ENCODE data around the gene PGGT1B.
A peak's percentile ranks its signal among the peaks of the same experiment; 100 is the strongest.

PGGT1B gene

DNA sequence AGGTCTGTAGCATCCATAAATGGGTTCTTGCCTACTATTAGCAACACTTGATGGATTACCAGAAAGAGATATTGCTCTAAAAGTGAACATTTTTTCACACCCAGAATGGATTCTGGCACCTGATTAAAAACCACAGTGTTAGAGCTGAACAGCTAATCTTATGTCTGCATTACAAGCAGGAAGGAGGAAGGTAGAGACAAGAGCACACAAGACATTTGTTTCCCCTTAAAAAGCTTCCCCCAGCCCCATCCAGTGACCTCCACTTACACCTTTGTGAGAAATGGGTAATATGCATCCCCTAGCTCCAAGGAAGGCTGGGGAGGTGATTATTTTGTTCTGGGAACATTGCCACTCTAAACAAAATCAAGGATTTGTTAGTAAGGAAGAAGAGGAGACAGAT, 80.9 kb downstream of the PGGT1B start:
- DNase-seq (ENCODE audit: low read depth in 1 of 2, low spot score in 1 of 2) = no peak

DNA sequence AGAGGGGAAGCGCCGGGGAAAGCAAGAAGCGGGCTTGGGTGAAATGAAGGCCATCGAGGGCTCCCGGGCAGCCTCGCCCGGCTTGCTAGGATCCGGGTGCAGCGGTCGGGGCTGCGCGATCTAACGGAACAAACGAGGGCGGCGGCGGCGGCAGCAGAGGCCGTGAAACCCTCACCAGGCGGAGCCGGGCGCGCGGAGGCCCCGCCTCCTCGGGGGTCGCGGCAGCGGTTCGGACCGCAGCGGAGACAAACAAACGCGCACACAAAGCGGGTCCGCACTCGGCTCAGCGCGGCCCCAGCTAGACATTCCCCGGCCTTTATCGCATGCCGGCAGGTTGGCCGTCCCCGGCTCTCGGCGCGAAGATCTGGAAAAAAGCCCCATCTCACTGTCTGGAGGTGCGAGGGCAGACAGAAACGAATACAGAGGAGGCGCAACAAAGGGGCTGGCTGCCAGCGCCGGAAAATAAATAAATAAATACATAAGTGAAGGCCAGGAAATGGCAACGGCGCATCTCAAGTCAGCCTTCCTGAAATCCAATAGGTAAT, 82.4 kb downstream of the PGGT1B start:
- no peak for DNase-seq (ENCODE audit: low read depth in 1 of 2, low spot score in 1 of 2)

DNA sequence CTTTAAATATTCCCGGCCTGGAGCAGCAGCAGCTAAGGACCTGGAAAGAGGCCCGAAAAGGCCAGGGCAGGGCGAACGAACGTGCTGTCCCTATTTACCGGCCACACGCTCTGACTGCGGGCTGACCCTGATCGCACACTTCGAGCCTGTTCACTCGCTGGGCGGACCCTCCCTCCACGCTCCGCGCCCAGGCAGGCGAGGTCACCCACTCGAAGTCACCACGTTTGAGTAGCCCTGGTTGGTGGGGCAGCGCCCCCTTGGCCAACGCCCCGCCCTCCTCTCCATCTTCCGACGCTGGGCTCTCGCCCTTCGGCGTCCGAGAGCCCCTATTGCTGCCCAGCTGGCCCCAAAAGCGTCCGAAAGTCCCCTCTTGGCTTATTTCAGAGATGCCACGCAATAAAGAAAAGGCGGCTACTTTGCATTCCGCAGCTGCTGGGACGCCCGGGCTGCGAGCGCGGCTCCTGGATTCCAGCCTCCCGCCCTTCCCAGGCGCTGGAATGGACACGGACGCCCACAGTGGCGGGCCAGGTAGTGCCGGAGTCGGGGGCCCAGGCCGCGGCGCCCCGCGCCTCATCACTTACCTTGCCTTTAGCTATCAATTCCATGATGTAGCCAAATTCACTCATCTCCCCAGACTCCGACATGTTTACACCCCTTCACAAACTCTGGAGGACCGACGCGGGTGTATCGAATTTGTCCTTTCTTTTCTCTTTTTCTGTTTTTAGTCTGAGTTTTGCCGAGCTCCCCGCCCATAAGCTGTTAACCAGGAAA, 83.1 kb downstream of the PGGT1B start:
- no peak for DNase-seq (ENCODE audit: low read depth in 1 of 2, low spot score in 1 of 2)

DNA sequence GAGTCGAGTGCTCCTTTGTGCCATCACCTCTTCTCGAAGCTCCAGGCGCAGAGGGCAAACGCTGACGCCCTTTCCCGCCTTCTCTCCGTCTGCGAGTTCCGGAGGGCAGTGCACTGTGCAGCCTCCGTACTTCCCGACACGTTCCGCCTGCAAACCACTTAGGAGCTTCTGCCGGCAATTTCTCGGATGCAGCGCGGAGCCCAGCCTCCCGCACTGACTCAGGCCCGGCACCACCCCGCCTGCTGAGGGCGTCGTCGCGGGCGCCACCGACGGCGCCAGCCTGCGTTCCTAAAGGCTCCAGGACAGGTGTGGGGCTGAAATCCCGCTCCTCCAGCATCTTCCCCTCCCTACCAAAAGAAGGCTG, 83.7 kb downstream of the PGGT1B start:
- no peak for DNase-seq (ENCODE audit: low read depth in 1 of 2, low spot score in 1 of 2)

DNA sequence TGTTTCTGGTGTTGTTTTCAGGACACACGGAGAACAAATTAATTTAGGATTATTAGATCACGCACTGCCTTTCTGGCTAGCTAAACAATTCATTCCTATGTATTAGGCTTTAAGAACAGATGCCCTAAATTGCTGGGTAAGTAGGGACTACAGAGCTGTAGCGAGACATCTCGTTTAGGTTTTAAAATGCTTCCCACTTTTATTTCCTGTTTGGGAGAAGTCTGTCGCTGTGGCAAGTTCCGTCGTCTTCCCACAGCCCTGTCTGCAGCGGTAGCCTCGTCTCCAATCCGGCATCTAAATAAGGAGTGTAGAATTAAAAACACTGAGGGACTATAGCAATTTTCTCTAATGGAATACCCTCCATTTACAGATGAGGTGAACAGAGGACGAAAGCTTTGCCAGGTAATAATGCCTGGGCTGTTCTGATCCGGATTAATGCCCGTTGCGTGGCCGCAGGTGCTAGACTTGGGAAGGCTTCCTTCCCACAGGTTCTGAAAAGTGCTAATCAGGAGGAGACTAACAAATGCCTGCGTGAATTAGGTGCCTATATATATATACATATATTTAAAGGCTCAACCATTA, 91.7 kb downstream of the PGGT1B start:
- DNase-seq (ENCODE audit: low read depth in 1 of 2, low spot score in 1 of 2) = no peak

DNA sequence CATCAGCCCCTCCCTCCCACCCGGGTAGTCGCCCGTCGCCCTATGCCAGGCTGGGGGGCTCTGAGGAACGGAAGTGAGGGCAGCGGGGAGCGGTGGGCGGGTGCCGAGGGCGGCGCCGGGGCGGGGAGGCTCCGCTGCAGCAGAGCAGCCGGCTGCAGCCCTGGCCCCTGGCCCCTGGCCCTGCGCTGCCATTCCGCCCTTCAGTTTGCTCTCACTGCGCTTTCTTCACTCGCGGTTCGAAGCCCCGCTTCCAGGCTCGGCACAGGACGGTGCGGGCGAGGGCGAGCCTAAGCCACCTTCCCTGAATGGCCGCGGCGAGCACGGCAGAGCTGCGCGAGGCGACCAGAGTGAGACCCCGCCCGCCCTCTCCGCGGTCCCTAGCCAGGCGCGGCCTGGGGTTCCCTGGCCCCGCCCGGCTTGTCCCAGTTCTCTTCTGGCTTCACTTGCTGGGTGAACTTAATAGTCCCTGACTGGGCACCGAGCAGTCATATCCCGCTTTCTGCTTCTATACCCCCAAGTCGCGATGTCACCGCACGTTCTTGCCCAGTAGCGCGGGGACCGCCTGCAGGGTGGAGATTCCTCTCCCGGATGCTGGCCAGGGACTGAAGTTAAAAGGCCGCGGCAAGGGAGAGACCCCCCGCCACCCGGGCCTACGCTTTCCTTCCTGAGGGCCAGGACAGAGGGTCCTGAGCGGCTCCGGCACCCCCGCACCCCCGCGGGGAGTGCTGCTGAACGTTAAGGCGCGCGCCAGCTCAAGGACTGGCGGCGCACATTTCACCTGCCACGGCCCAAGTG, 92.3 kb downstream of the PGGT1B start:
- DNase-seq (ENCODE audit: low read depth in 1 of 2, low spot score in 1 of 2) = no peak

DNA sequence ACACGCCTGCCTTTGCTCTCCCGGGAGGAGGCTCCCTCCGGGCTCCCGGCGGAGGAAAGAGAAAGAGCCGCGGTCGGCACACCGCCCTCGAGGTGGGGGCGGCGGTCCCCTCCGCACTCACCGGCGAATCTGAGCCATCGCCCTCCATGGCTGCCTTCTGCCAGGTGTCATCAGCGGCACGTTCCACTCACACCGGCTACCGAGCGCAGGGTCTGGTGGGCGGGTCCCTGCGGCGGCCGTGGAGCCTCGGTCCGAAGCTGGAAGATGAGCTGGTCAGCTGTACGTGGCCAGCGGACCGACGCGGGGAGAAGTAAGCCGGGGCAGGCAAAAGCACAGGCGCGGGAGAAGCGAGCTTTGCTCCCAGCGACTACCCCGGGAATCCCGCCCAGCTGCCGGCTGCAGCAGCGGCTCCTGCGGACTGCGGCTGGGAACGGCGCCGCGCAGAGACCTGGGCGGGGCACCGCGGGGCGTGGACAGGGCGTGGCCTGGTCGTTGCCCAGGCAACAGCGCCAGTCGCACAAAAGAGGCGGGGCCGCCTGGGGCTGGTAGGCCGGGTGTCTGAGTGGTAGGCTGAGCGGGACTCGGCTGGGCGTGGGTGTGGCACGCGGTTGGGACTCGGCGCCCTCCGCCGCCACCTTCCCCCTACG, 93.1 kb downstream of the PGGT1B start, which contains the start of gene TRIM36:
Gene TRIM36, minus strand, starts transcription at position 422 of the 647 bp plus-strand sequence. Its CDS starts 274 bp downstream, at position 148.
- DNase-seq (ENCODE audit: low read depth in 1 of 2, low spot score in 1 of 2) = peak; percentile 53 to 80

DNA sequence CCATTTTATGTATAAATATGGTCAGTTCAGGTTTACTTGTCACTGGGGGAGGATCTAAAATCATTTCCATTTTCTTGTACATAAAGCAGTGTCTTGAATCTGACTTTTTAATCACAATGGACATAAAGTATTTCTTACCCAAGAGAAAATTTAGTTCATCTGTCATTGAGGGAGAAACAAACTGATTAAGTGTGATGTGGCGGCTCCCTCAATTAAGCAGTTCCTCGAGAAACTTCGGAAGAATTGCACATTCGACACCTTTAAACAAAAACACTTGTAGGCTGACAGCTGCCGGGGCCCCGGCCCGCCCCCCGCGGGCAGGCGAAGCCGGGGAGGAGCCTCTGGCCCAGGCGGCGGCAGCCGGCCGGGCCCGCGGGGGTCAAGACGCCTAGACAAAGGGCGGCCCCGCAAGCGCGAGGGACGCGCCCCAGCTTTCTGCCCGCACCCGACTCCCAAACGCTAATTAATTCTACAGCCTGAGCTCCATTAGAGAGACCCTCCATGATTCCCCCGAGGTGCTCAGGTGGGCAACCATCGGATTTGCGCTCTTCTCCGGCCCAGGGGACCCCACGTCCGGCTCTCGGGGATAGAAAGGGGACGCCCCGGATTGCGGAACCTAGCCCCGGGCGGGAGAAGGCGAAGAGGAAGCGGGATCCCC, 93.7 kb downstream of the PGGT1B start:
- DNase-seq (ENCODE audit: low read depth in 1 of 2, low spot score in 1 of 2) = no peak

DNA sequence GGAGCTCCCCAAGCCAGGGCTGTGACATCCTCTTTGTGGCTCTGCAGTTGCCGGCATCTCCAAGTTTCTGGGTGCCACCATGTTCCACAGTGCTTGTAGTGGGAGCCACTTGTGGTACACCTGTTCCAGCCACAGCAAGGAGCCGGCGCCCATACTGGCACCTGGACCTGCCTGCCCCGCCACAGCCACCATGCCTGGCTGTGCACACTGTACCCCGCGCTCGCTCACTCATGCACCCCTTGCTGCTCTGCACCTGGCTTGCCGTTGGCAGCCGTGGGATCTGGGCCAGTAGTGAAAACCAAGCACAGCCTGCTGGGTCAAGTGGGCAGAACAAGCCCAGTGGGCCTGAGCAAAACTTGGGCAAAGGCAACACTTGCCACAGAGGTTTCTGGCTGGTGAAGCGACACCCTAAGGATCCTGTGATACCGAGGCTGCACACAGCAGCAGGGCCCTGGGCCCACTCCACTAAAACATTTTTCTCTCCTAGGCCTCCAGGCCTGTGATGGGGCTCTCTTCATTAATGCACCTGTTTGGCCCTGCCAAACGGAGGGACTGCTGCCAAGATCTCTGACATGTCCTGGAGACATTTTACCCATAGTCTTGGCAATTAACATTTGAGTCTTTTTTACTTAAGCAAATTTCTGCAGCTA, 95.8 kb downstream of the PGGT1B start:
- no peak for DNase-seq (ENCODE audit: low read depth in 1 of 2, low spot score in 1 of 2)

DNA sequence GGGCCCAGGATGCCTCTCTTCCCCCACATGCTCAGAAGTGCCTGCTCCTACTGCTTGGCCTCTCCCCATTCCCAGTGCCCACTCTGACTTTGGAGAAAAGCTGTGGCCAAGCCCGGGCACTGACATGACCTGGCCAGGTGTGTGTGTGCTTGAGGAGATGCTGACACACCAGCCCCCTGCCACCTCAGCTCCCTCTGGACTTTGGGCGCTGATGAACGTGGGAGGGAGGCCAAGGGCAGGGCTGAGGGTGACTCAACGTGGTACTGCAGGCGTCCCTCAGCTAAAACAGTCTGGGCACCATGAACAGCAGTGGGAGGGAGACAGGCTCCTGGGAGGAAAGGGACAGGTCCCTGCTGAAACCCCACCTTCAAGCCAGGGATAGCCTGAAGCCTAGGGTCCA, 96.9 kb downstream of the PGGT1B start:
- no peak for DNase-seq (ENCODE audit: low read depth in 1 of 2, low spot score in 1 of 2)

DNA sequence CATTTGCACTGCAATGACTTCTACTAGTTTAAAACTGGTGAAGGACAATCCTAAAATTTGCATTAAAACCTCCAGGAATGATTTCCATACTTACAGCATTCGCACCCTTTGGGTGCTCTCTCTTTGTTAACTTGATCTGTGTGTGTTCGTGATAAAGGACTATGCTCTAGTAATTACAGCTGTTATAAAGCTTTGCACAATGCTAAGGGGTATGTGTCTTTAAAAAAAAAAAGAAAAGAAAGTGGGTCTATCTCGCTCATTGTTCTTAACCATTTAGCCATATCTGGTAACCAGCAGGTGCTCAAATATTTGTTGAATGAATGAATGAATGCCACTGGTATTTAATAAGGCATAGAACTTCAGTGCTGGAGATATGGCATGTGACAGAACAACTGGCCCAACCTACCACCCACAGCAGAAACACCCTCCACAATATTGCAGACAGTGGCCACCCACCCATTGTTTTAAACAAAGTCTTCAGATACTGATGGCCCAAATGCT, 101.7 kb downstream of the PGGT1B start:
- no peak for DNase-seq (ENCODE audit: low read depth in 1 of 2, low spot score in 1 of 2)
